ENCODE measurements around the gene COL8A1. TPM values are rescaled to one million over a fixed set of nuclear protein-coding genes. Genes with fewer than 3 reads are reported as not detected.

The COL8A1 gene
- total RNA-seq, 1 experiment from 2014 or later, result 0.07 TPM

GRCh38 chr3:99599894-99600293 lies 38.5 kb upstream of the COL8A1 start:
- no peak overlapping the region for H3K4me3 ChIP-seq (replicated peaks in 1 of 2; ENCODE audit: low read depth in 1 of 2, low read length in 2 of 2)
- BruUV-seq (replicated peaks), result no TSS peak
- H3K27me3 ChIP-seq (ENCODE audit: insufficient read depth, low read length), result peaks cover 49% of the 10 kb centered on the region
- no peak overlapping the region for H3K4me2 ChIP-seq (ENCODE audit: low read length)
- H3K79me2 ChIP-seq (ENCODE audit: insufficient read depth, low read length), result no peaks in the 10 kb centered on the region
- no peaks in the 10 kb centered on the region for H3K36me3 ChIP-seq (ENCODE audit: control insufficient read depth in 1 of 2, insufficient read depth in 2 of 2, low read length in 2 of 2)
- H3K9me3 ChIP-seq (ENCODE audit: control insufficient read depth in 1 of 2, insufficient read depth in 1 of 2, low read depth in 1 of 2, low read length in 2 of 2), result no peaks in the 10 kb centered on the region
- H3K9me2 ChIP-seq (ENCODE audit: insufficient read depth), result no peaks in the 10 kb centered on the region
- ChIA-PET POLR2A (no interaction called here), CTCF (no interaction called here), RAD21 (ENCODE audit: low non-redundant PET in 1 of 2, low total read pairs in 2 of 2, uncharacterized antibody in 2 of 2, unreplicated experiment in 2 of 2) (no interaction called here)
- H3K27ac ChIP-seq (ENCODE audit: low read depth, low read length), result no peak overlapping the region
- H4K20me1 ChIP-seq (ENCODE audit: insufficient read depth), result no peaks in the 10 kb centered on the region; the same call in 1 of the 2 replicates
- ATAC-seq (no peak), DNase-seq (ENCODE audit: low read depth, low spot score) (no peak)
- TF ChIP-seq MAX (IDR thresholded peaks at IDR 0.05), result no peak
- TF ChIP-seq SRF (IDR thresholded peaks at IDR 0.05; ENCODE audit: low read depth), result no peak
- intact Hi-C loops (cut with micrococcal nuclease), result no loop called here
- no peaks in the 10 kb centered on the region for H3K4me1 ChIP-seq (ENCODE audit: control insufficient read depth in 1 of 2, insufficient read depth in 2 of 2, low read length in 2 of 2)
- H2AFZ ChIP-seq (ENCODE audit: low read depth, low read length, poor library complexity, severe bottlenecking), result no peak overlapping the region
- no peak overlapping the region for H3K9ac ChIP-seq (ENCODE audit: low read length)

GRCh38 chr3:99601515-99601914 lies 36.9 kb upstream of the COL8A1 start:
- ATAC-seq, result no peak
- no peak for DNase-seq (ENCODE audit: low read depth, low spot score)
- ChIA-PET CTCF (no interaction called here), RAD21 (ENCODE audit: low non-redundant PET in 1 of 2, low total read pairs in 2 of 2, uncharacterized antibody in 2 of 2, unreplicated experiment in 2 of 2) (no interaction called here), POLR2A (no interaction called here)
- no TSS peak for BruUV-seq (replicated peaks)
- Histone ChIP-seq H3K27ac (ENCODE audit: low read depth, low read length) (no peak overlapping the region), H3K9me2 (ENCODE audit: insufficient read depth) (no peaks in the 10 kb centered on the region), H3K27me3 (ENCODE audit: insufficient read depth, low read length) (peaks cover 47% of the 10 kb centered on the region), H2AFZ (ENCODE audit: low read depth, low read length, poor library complexity, severe bottlenecking) (no peak overlapping the region), H4K20me1 (ENCODE audit: insufficient read depth) (no peaks in the 10 kb centered on the region; the same call in 1 of the 2 replicates), H3K79me2 (ENCODE audit: insufficient read depth, low read length) (no peaks in the 10 kb centered on the region), H3K36me3 (ENCODE audit: control insufficient read depth in 1 of 2, insufficient read depth in 2 of 2, low read length in 2 of 2) (no peaks in the 10 kb centered on the region), H3K9me3 (ENCODE audit: control insufficient read depth in 1 of 2, insufficient read depth in 1 of 2, low read depth in 1 of 2, low read length in 2 of 2) (no peaks in the 10 kb centered on the region), H3K4me1 (ENCODE audit: control insufficient read depth in 1 of 2, insufficient read depth in 2 of 2, low read length in 2 of 2) (no peaks in the 10 kb centered on the region), H3K4me2 (ENCODE audit: low read length) (no peak overlapping the region), H3K9ac (ENCODE audit: low read length) (no peak overlapping the region), H3K4me3 (replicated peaks in 1 of 2; ENCODE audit: low read depth in 1 of 2, low read length in 2 of 2) (no peak overlapping the region)
- intact Hi-C loops (cut with micrococcal nuclease), result no loop called here
- no peak for TF ChIP-seq EZH2phosphoT487 (IDR thresholded peaks at IDR 0.05; ENCODE audit: borderline replicate concordance)
- TF ChIP-seq CEBPB (IDR thresholded peaks at IDR 0.05; ENCODE audit: low read depth), result no peak
- TF ChIP-seq ATF3 (IDR thresholded peaks at IDR 0.05), result no peak
- no peak for TF ChIP-seq REST (IDR thresholded peaks at IDR 0.05; ENCODE audit: low read depth)
- no peak for TF ChIP-seq POLR2A (IDR thresholded peaks at IDR 0.05; ENCODE audit: borderline replicate concordance, extremely low read depth, insufficient read depth, insufficient read length)
- TF ChIP-seq CBX3 (IDR thresholded peaks at IDR 0.05; ENCODE audit: low read depth), result no peak

Measured in HCT116 (cell line).